ENCODE measurements around the gene PRIMA1.

The PRIMA1 gene

GRCh38 chr14:93804654-93805053 is 16.4 kb upstream of the PRIMA1 start:
- in situ Hi-C loops (cut with HindIII; ENCODE audit: low sequenced_read_pairs), result no loop called here
- no peak for DNase-seq (ENCODE audit: low read depth, low spot score)
- no peak overlapping the region for H3K4me3 ChIP-seq (ENCODE audit: low read depth, low read length)
- TF ChIP-seq CTCF (IDR thresholded peaks at IDR 0.05; ENCODE audit: low read depth, low read length), result no peak

- TF ChIP-seq CTCF (IDR thresholded peaks at IDR 0.05; ENCODE audit: low read depth, low read length), result no peak
- H3K4me3 ChIP-seq (ENCODE audit: low read depth, low read length), result no peak overlapping the region
- in situ Hi-C loops (cut with HindIII; ENCODE audit: low sequenced_read_pairs), result no loop called here
- DNase-seq (ENCODE audit: low read depth, low spot score), result no peak
These were observed 15.4 kb upstream of the PRIMA1 start for GRCh38 chr14:93803408-93804318.

- TF ChIP-seq CTCF (IDR thresholded peaks at IDR 0.05; ENCODE audit: low read depth, low read length), result no peak
- H3K4me3 ChIP-seq (ENCODE audit: low read depth, low read length), result no peak overlapping the region
- in situ Hi-C loops (cut with HindIII; ENCODE audit: low sequenced_read_pairs), result no loop called here
- no peak for DNase-seq (ENCODE audit: low read depth, low spot score)
These were observed 12.0 kb upstream of the PRIMA1 start for GRCh38 chr14:93799989-93800921.

- in situ Hi-C loops (cut with HindIII; ENCODE audit: low sequenced_read_pairs), result no loop called here
- TF ChIP-seq CTCF (IDR thresholded peaks at IDR 0.05; ENCODE audit: low read depth, low read length), result no peak
- no peak for DNase-seq (ENCODE audit: low read depth, low spot score)
These were observed 11.3 kb upstream of the PRIMA1 start for GRCh38 chr14:93799617-93799988.

GRCh38 chr14:93797536-93797935 is 9.3 kb upstream of the PRIMA1 start:
- H3K4me3 ChIP-seq (ENCODE audit: low read depth, low read length), result no peak overlapping the region
- in situ Hi-C loops (cut with HindIII; ENCODE audit: low sequenced_read_pairs), result no loop called here
- no peak for DNase-seq (ENCODE audit: low read depth, low spot score)
- no peak for TF ChIP-seq CTCF (IDR thresholded peaks at IDR 0.05; ENCODE audit: low read depth, low read length)

More at GRCh38 chr14:93799617-93799988, 11.3 kb upstream of the PRIMA1 start:
- H3K4me3 ChIP-seq (ENCODE audit: low read depth, low read length), result no peak overlapping the region

GRCh38 chr14:93797071-93797470 is 8.8 kb upstream of the PRIMA1 start:
- DNase-seq (ENCODE audit: low read depth, low spot score), result no peak
- TF ChIP-seq CTCF (IDR thresholded peaks at IDR 0.05; ENCODE audit: low read depth, low read length), result no peak
- in situ Hi-C loops (cut with HindIII; ENCODE audit: low sequenced_read_pairs), result no loop called here
- no peak overlapping the region for H3K4me3 ChIP-seq (ENCODE audit: low read depth, low read length)
